Liver (tissue), 2 donors: Measurements from ENCODE around the gene PIANP.

Source experiments
- CTCF ChIP-seq: fragments of 150-350 bp; IDR thresholded peaks from 2 replicates; pipeline ENCODE4 v1.5.1; 2017; ENCODE audit warnings: improper control_type of control experiment, low read depth, low read length; ENCODE audit not compliant: missing input control
- REST ChIP-seq: IDR thresholded peaks from 2 replicates; pipeline ENCODE4 v1.6.1; 2016; ENCODE audit warnings: antibody characterized with exemption, mild to moderate bottlenecking
- donor health status: healthy.

GRCh38 chr12:6688543-6688998, 12.0 kb downstream of the PIANP start:
- no peak for TF ChIP-seq CTCF
- TF ChIP-seq REST: no peak
